Measurements from ENCODE around the gene TTLL10. TPM values are rescaled to one million over a fixed set of nuclear protein-coding genes. Genes with fewer than 3 reads are reported as not detected.
A peak's percentile ranks its signal among the peaks of the same experiment; 100 is the strongest.

TTLL10 gene
- total RNA-seq, 1 donor from 2014 or later, result not detected

DNA sequence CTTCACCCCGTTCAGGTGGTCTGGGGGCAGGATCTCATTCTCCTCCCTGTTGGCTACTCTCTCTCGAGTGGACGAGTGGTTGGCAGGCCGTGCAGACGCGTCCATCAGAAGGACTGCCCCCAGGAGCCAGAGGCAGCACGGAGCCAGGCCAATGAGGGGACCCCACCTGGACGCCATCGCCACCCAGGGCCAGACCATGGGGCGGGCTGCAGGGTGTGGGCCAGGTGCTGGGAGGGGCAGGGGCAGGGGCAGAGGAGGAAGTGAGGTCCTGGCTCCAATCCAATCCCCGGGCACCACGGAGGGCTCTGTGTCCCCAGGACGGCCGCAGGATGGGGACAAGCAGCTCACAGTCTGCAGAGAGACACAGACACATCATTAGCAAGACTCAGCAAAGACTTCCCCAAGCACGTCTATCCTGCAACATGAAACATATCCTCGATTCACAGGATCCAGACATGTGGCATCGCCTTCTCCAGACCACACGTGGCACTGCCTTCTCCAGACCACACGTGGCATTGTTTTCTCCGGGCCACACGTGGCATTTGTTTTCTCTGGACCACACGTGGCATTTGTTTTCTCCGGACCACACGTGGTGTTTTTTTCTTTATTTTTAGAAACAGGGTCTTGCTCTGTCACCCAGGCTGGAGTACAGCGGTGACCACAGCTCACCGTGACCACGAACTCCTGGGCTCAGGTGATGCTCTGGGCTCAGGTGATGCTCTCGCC lies 55.1 kb downstream of the TTLL10 start:
- Histone ChIP-seq H4K20me1 (ENCODE audit: insufficient read depth, low read length) (peaks cover 64% of the 10 kb centered on the region), H2AFZ (ENCODE audit: low read depth, low read length) (no peak overlapping the region), H3K27me3 (ENCODE audit: insufficient read depth, low read length) (no peaks in the 10 kb centered on the region), H3K4me3 (ENCODE audit: insufficient read depth, low read depth, low read length) (no peak overlapping the region), H3K4me1 (ENCODE audit: insufficient read depth, low read length) (peaks cover 14% of the 10 kb centered on the region), H3K9me3 (ENCODE audit: insufficient read depth, low read depth, low read length) (peaks cover 9% of the 10 kb centered on the region), H3K27ac (ENCODE audit: low read depth, low read length) (no peak overlapping the region), H3K36me3 (ENCODE audit: insufficient read depth, low read length) (no peaks in the 10 kb centered on the region), H3K4me2 (ENCODE audit: low read length) (no peak overlapping the region), H3K79me2 (ENCODE audit: insufficient read depth, low read length) (peaks cover 92% of the 10 kb centered on the region), H3K9ac (ENCODE audit: low read length) (no peak overlapping the region)
- peaks cover 10% of the 10 kb centered on the region for H3K4me1 Mint-ChIP-seq (ENCODE audit: low read depth, unreplicated experiment)
- H3K9me3 Mint-ChIP-seq (ENCODE audit: unreplicated experiment), result no peaks in the 10 kb centered on the region
- FAIRE-seq, result no peak
- peaks cover 13% of the 10 kb centered on the region for H3K36me3 Mint-ChIP-seq (ENCODE audit: low read depth, unreplicated experiment)
- no peaks in the 10 kb centered on the region for H3K27me3 Mint-ChIP-seq (ENCODE audit: low read depth, unreplicated experiment)
- no peak for TF ChIP-seq EZH2 (IDR thresholded peaks at IDR 0.05; ENCODE audit: insufficient read depth, low read length)
- TF ChIP-seq, protein P1, sequence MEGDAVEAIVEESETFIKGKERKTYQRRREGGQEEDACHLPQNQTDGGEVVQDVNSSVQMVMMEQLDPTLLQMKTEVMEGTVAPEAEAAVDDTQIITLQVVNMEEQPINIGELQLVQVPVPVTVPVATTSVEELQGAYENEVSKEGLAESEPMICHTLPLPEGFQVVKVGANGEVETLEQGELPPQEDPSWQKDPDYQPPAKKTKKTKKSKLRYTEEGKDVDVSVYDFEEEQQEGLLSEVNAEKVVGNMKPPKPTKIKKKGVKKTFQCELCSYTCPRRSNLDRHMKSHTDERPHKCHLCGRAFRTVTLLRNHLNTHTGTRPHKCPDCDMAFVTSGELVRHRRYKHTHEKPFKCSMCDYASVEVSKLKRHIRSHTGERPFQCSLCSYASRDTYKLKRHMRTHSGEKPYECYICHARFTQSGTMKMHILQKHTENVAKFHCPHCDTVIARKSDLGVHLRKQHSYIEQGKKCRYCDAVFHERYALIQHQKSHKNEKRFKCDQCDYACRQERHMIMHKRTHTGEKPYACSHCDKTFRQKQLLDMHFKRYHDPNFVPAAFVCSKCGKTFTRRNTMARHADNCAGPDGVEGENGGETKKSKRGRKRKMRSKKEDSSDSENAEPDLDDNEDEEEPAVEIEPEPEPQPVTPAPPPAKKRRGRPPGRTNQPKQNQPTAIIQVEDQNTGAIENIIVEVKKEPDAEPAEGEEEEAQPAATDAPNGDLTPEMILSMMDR (IDR thresholded peaks at IDR 0.05; ENCODE audit: insufficient read depth, low read depth, low read length), result no peak
- no peak overlapping the region for H3K27ac Mint-ChIP-seq (ENCODE audit: unreplicated experiment)
- DNase-seq (ENCODE audit: low read depth), result no peak
- no peak overlapping the region for H3K4me3 Mint-ChIP-seq (ENCODE audit: unreplicated experiment)

DNA sequence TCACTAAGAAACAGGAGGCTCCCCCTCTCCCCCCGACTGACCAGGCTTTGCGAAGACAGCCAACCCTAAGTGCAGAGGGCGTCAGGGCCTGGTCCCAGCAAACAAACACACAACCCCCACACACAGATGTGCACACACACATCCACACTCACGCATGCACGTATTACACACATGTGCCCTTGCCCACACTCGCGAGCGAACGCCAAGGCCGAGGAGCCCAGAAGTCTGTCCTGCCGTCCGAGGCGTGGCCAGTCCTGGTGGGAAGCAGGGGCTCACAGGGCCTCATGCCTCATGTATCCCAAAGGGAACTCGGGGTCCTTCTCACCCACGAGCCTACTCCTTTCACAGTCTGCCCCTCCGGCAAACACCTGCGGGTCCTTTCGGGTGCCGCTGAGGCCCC lies 56.1 kb downstream of the TTLL10 start:
- peak overlapping the region; percentile 50 for H3K27ac Mint-ChIP-seq (ENCODE audit: unreplicated experiment)

More for the DNA sequence above, 56.1 kb downstream of the TTLL10 start:
- H3K79me2 ChIP-seq (ENCODE audit: insufficient read depth, low read length), result peaks cover 93% of the 10 kb centered on the region
- H3K4me1 Mint-ChIP-seq (ENCODE audit: low read depth, unreplicated experiment), result peaks cover 13% of the 10 kb centered on the region
- no peak for FAIRE-seq
- no peaks in the 10 kb centered on the region for H3K27me3 Mint-ChIP-seq (ENCODE audit: low read depth, unreplicated experiment)
- H3K27me3 ChIP-seq (ENCODE audit: insufficient read depth, low read length), result no peaks in the 10 kb centered on the region
- H3K9me3 Mint-ChIP-seq (ENCODE audit: unreplicated experiment), result peaks cover 2% of the 10 kb centered on the region
- H3K36me3 ChIP-seq (ENCODE audit: insufficient read depth, low read length), result no peaks in the 10 kb centered on the region
- peak overlapping the region; percentile 68 for H3K4me3 Mint-ChIP-seq (ENCODE audit: unreplicated experiment)
- no peak overlapping the region for H3K4me3 ChIP-seq (ENCODE audit: insufficient read depth, low read depth, low read length)
- TF ChIP-seq, protein P1 (IDR thresholded peaks at IDR 0.05; ENCODE audit: insufficient read depth, low read depth, low read length), result no peak
- TF ChIP-seq EZH2 (IDR thresholded peaks at IDR 0.05; ENCODE audit: insufficient read depth, low read length), result no peak
- H3K9ac ChIP-seq (ENCODE audit: low read length), result no peak overlapping the region
- no peak for DNase-seq (ENCODE audit: low read depth)
- no peak overlapping the region for H2AFZ ChIP-seq (ENCODE audit: low read depth, low read length)
- peaks cover 14% of the 10 kb centered on the region for H3K4me1 ChIP-seq (ENCODE audit: insufficient read depth, low read length)
- peaks cover 9% of the 10 kb centered on the region for H3K9me3 ChIP-seq (ENCODE audit: insufficient read depth, low read depth, low read length)
- H3K36me3 Mint-ChIP-seq (ENCODE audit: low read depth, unreplicated experiment), result peaks cover 13% of the 10 kb centered on the region
- H4K20me1 ChIP-seq (ENCODE audit: insufficient read depth, low read length), result peaks cover 66% of the 10 kb centered on the region
- H3K27ac ChIP-seq (ENCODE audit: low read depth, low read length), result no peak overlapping the region
- peak overlapping the region; percentile 96 for H3K4me2 ChIP-seq (ENCODE audit: low read length)

All from astrocyte (in vitro differentiated cells and primary cell).